ENCODE data around the gene TGFBI. TPM values are rescaled to one million over a fixed set of nuclear protein-coding genes. Genes with fewer than 3 reads are reported as not detected.

Gene TGFBI
- total RNA-seq, 1 donor from 2014 or later = 43.2 TPM

- H3K36me3 ChIP-seq = no peaks in the 10 kb centered on the region
- H3K4me3 ChIP-seq = no peak overlapping the region
- H3K4me1 ChIP-seq = no peaks in the 10 kb centered on the region
- DNase-seq (ENCODE audit: extremely low spot score in 2 of 2) = no peak
- intact Hi-C loops (cut with DNase I) = no loop called here
- no peaks in the 10 kb centered on the region for H3K27me3 ChIP-seq
- H3K9me3 ChIP-seq = no peaks in the 10 kb centered on the region
- TF ChIP-seq POLR2A (IDR thresholded peaks at IDR 0.05) (no peak), POLR2AphosphoS5 (IDR thresholded peaks at IDR 0.05; ENCODE audit: insufficient read depth in 1 of 2, low read depth in 1 of 2) (no peak), CTCF (IDR thresholded peaks at IDR 0.05) (no peak)
- no peak overlapping the region for H3K27ac ChIP-seq
Measured at GRCh38 chr5:135986401-135986800, 42.4 kb upstream of the TGFBI start.

- TF ChIP-seq POLR2AphosphoS5 (IDR thresholded peaks at IDR 0.05; ENCODE audit: insufficient read depth in 1 of 2, low read depth in 1 of 2) (no peak), CTCF (IDR thresholded peaks at IDR 0.05) (no peak), POLR2A (IDR thresholded peaks at IDR 0.05) (no peak)
- H3K27me3 ChIP-seq = no peaks in the 10 kb centered on the region
- H3K4me3 ChIP-seq = no peak overlapping the region
- H3K36me3 ChIP-seq = no peaks in the 10 kb centered on the region
- no peak for DNase-seq (ENCODE audit: extremely low spot score in 2 of 2)
- intact Hi-C loops (cut with DNase I) = no loop called here
- H3K27ac ChIP-seq = no peak overlapping the region
- no peaks in the 10 kb centered on the region for H3K4me1 ChIP-seq
- no peaks in the 10 kb centered on the region for H3K9me3 ChIP-seq
Measured at GRCh38 chr5:135986891-135987401, 41.8 kb upstream of the TGFBI start.

- no peaks in the 10 kb centered on the region for H3K36me3 ChIP-seq
- intact Hi-C loops (cut with DNase I) = no loop called here
- no peak overlapping the region for H3K4me3 ChIP-seq
- H3K27me3 ChIP-seq = no peaks in the 10 kb centered on the region
- peaks cover 8% of the 10 kb centered on the region for H3K4me1 ChIP-seq
- H3K9me3 ChIP-seq = no peaks in the 10 kb centered on the region
- DNase-seq (ENCODE audit: extremely low spot score in 2 of 2) = no peak
- TF ChIP-seq POLR2AphosphoS5 (IDR thresholded peaks at IDR 0.05; ENCODE audit: insufficient read depth in 1 of 2, low read depth in 1 of 2) (no peak), CTCF (IDR thresholded peaks at IDR 0.05) (no peak), POLR2A (IDR thresholded peaks at IDR 0.05) (no peak)
- no peak overlapping the region for H3K27ac ChIP-seq
Measured at GRCh38 chr5:135988546-135988945, 40.2 kb upstream of the TGFBI start.

GRCh38 chr5:135989686-135990085, 39.1 kb upstream of the TGFBI start:
- H3K27ac ChIP-seq = no peak overlapping the region
- H3K9me3 ChIP-seq = no peaks in the 10 kb centered on the region
- TF ChIP-seq CTCF (IDR thresholded peaks at IDR 0.05) (no peak), POLR2AphosphoS5 (IDR thresholded peaks at IDR 0.05; ENCODE audit: insufficient read depth in 1 of 2, low read depth in 1 of 2) (no peak), POLR2A (IDR thresholded peaks at IDR 0.05) (no peak)
- H3K4me1 ChIP-seq = peaks cover 19% of the 10 kb centered on the region
- no peaks in the 10 kb centered on the region for H3K27me3 ChIP-seq
- no peak for DNase-seq (ENCODE audit: extremely low spot score in 2 of 2)
- intact Hi-C loops (cut with DNase I) = no loop called here
- H3K36me3 ChIP-seq = no peaks in the 10 kb centered on the region
- no peak overlapping the region for H3K4me3 ChIP-seq

GRCh38 chr5:135990528-135991255, 38.1 kb upstream of the TGFBI start:
- DNase-seq (ENCODE audit: extremely low spot score in 2 of 2) = no peak
- no peak overlapping the region for H3K27ac ChIP-seq
- no peaks in the 10 kb centered on the region for H3K36me3 ChIP-seq
- H3K4me3 ChIP-seq = no peak overlapping the region
- H3K9me3 ChIP-seq = no peaks in the 10 kb centered on the region
- H3K4me1 ChIP-seq = peaks cover 21% of the 10 kb centered on the region
- TF ChIP-seq POLR2A (IDR thresholded peaks at IDR 0.05) (no peak), CTCF (IDR thresholded peaks at IDR 0.05) (no peak), POLR2AphosphoS5 (IDR thresholded peaks at IDR 0.05; ENCODE audit: insufficient read depth in 1 of 2, low read depth in 1 of 2) (no peak)
- intact Hi-C loops (cut with DNase I) = no loop called here
- H3K27me3 ChIP-seq = no peaks in the 10 kb centered on the region
